ENCODE results near the gene EXOC6.
"Not testable (repeated sequence)": the region's sequence is repeated elsewhere in the genome, so short reads cannot be mapped to it uniquely, and the experiment has no call there.

The EXOC6 gene

DNA sequence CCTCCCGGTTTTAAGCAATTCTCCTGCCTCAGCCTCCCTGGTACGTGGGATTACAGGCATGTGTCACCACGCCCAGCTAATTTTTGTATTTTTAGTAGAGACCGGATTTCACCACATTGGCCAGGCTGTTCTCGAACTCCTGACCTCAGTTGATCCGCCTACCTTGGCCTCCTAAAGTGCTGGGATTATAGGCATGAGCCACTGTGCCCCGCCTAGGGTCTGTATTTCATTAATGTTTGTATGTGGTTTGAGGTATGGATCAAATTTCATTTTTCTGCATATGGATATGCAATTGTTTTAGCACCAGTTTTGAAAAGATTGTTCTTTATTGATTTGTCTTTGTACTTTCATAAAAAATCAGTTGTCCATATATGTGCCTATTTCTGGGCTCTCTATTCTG lies 251.3 kb downstream of the EXOC6 start:
- TF ChIP-seq, protein P1, sequence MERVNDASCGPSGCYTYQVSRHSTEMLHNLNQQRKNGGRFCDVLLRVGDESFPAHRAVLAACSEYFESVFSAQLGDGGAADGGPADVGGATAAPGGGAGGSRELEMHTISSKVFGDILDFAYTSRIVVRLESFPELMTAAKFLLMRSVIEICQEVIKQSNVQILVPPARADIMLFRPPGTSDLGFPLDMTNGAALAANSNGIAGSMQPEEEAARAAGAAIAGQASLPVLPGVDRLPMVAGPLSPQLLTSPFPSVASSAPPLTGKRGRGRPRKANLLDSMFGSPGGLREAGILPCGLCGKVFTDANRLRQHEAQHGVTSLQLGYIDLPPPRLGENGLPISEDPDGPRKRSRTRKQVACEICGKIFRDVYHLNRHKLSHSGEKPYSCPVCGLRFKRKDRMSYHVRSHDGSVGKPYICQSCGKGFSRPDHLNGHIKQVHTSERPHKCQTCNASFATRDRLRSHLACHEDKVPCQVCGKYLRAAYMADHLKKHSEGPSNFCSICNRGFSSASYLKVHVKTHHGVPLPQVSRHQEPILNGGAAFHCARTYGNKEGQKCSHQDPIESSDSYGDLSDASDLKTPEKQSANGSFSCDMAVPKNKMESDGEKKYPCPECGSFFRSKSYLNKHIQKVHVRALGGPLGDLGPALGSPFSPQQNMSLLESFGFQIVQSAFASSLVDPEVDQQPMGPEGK (CRISPR knock-in tag; IDR thresholded peaks at IDR 0.05; ENCODE audit: borderline replicate concordance), result no peak
- TF ChIP-seq RARB (CRISPR knock-in tag; IDR thresholded peaks at IDR 0.05) (no peak), ZFP30 (CRISPR knock-in tag; IDR thresholded peaks at IDR 0.05) (no peak), TCF4 (CRISPR knock-in tag; IDR thresholded peaks at IDR 0.05; ENCODE audit: borderline replicate concordance) (no peak), ZC3H10 (CRISPR knock-in tag; IDR thresholded peaks at IDR 0.05) (no peak), ZNF8 (CRISPR knock-in tag; IDR thresholded peaks at IDR 0.05) (no peak)
- no peak for ATAC-seq

DNA sequence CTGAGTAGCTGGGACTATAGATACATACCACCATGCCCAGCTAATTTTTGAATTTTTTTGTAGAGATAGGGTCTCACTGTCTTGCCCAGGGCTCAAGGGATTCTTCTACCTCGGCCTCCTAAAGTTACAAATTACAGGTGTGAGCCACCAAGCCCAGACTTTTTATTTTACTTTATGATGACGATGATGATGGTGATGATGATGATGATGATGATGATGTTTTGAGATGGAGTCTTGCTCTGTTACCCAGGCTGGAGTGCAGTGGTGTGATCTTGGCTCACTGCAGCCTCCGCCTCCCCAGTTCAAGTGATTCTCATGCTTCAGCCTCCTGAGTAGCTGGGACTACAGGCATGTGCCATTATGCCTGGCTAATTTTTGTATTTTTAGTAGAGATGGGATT lies 252.8 kb downstream of the EXOC6 start:
- not testable (repeated sequence) for ATAC-seq

DNA sequence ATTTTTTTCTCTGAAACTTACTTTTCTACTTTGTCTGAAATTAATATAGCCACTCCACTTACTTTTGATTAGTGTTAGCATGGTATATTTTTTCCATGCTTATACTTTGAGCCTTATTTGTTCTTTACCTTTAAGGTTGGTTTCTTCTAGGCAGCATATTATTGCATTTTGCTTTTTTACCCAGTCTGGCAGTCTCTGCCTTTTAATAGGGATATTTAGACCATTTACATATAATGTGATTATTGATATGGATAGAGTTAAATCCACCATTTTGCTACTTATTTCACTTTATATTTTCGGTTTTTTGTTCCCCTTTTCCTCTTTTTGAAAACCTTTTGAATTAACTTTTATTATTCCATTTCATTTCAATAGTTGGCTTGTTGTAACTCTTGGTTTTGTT lies 255.6 kb downstream of the EXOC6 start:
- TF ChIP-seq ZNF8 (CRISPR knock-in tag; IDR thresholded peaks at IDR 0.05) (no peak), ZNF565 (CRISPR knock-in tag; conservative IDR thresholded peaks at IDR 0.05; ENCODE audit: low read depth) (no peak), ZNF70 (CRISPR knock-in tag; IDR thresholded peaks at IDR 0.05) (no peak), RARB (CRISPR knock-in tag; IDR thresholded peaks at IDR 0.05) (no peak), GLIS3 (CRISPR knock-in tag; IDR thresholded peaks at IDR 0.05) (no peak), TCF4 (CRISPR knock-in tag; IDR thresholded peaks at IDR 0.05; ENCODE audit: borderline replicate concordance) (no peak), ZFP30 (CRISPR knock-in tag; IDR thresholded peaks at IDR 0.05) (no peak), OSR1 (CRISPR knock-in tag; IDR thresholded peaks at IDR 0.05) (no peak), BACH2 (CRISPR knock-in tag; IDR thresholded peaks at IDR 0.05; ENCODE audit: borderline replicate concordance) (no peak), ZC3H10 (CRISPR knock-in tag; IDR thresholded peaks at IDR 0.05) (no peak), ZFP3 (CRISPR knock-in tag; IDR thresholded peaks at IDR 0.05) (no peak), TOX (CRISPR knock-in tag; IDR thresholded peaks at IDR 0.05; ENCODE audit: borderline replicate concordance) (no peak)
- TF ChIP-seq, protein P2, sequence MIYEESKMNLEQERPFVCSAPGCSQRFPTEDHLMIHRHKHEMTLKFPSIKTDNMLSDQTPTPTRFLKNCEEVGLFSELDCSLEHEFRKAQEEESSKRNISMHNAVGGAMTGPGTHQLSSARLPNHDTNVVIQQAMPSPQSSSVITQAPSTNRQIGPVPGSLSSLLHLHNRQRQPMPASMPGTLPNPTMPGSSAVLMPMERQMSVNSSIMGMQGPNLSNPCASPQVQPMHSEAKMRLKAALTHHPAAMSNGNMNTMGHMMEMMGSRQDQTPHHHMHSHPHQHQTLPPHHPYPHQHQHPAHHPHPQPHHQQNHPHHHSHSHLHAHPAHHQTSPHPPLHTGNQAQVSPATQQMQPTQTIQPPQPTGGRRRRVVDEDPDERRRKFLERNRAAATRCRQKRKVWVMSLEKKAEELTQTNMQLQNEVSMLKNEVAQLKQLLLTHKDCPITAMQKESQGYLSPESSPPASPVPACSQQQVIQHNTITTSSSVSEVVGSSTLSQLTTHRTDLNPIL (CRISPR knock-in tag; IDR thresholded peaks at IDR 0.05; ENCODE audit: low read depth), result no peak
- TF ChIP-seq, protein P3, sequence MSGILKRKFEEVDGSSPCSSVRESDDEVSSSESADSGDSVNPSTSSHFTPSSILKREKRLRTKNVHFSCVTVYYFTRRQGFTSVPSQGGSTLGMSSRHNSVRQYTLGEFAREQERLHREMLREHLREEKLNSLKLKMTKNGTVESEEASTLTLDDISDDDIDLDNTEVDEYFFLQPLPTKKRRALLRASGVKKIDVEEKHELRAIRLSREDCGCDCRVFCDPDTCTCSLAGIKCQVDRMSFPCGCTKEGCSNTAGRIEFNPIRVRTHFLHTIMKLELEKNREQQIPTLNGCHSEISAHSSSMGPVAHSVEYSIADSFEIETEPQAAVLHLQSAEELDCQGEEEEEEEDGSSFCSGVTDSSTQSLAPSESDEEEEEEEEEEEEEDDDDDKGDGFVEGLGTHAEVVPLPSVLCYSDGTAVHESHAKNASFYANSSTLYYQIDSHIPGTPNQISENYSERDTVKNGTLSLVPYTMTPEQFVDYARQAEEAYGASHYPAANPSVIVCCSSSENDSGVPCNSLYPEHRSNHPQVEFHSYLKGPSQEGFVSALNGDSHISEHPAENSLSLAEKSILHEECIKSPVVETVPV (CRISPR knock-in tag; IDR thresholded peaks at IDR 0.05), result no peak
- TF ChIP-seq, protein P4, sequence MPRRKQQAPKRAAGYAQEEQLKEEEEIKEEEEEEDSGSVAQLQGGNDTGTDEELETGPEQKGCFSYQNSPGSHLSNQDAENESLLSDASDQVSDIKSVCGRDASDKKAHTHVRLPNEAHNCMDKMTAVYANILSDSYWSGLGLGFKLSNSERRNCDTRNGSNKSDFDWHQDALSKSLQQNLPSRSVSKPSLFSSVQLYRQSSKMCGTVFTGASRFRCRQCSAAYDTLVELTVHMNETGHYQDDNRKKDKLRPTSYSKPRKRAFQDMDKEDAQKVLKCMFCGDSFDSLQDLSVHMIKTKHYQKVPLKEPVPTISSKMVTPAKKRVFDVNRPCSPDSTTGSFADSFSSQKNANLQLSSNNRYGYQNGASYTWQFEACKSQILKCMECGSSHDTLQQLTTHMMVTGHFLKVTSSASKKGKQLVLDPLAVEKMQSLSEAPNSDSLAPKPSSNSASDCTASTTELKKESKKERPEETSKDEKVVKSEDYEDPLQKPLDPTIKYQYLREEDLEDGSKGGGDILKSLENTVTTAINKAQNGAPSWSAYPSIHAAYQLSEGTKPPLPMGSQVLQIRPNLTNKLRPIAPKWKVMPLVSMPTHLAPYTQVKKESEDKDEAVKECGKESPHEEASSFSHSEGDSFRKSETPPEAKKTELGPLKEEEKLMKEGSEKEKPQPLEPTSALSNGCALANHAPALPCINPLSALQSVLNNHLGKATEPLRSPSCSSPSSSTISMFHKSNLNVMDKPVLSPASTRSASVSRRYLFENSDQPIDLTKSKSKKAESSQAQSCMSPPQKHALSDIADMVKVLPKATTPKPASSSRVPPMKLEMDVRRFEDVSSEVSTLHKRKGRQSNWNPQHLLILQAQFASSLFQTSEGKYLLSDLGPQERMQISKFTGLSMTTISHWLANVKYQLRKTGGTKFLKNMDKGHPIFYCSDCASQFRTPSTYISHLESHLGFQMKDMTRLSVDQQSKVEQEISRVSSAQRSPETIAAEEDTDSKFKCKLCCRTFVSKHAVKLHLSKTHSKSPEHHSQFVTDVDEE (CRISPR knock-in tag; IDR thresholded peaks at IDR 0.05), result no peak
- ATAC-seq, result no peak

DNA sequence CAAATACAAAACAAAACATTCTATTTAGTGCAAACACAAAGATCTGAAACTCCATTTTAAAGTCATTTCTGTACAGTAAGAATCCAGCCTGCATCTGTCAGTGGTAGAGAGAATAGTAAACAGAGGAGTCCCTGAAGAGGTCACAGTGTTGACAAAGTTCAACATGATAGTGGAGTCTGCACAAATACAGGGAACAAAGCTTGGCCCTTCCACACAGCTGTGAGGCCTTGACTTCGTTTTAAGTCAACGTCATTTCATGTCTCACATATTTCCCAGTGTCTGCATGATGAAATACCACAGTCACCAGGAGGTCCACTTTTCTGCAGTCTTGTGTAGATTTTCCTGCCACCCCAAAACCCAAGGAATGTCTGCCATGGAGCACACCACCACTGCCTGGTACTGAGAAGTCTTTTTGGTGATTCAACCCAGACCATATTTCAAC lies 258.3 kb downstream of the EXOC6 start:
- ATAC-seq, result no peak
- TF ChIP-seq OSR1 (CRISPR knock-in tag; IDR thresholded peaks at IDR 0.05) (no peak), RARB (CRISPR knock-in tag; IDR thresholded peaks at IDR 0.05) (no peak)

Measured in SK-N-SH treated with all-trans-retinoic acid at 6 μM for 48 hours (cell line).